CD4-positive, CD25-positive, alpha-beta regulatory T cell (primary cell): ENCODE data around the gene ATAD3B. TPM values are rescaled to one million over a fixed set of nuclear protein-coding genes. Genes with fewer than 3 reads are reported as not detected.
"Not testable (repeated sequence)": the region's sequence is repeated elsewhere in the genome, so short reads cannot be mapped to it uniquely, and the experiment has no call there.

Experiments
- ATAC-seq, 2 donors: fragments of 150-1000 bp; cut with Tn5 transposase; one replicate each; pipeline ENCODE4 v1.10.0; 2021; ENCODE audit warnings: low read depth in 2 of 2, moderate number of reproducible peaks in 2 of 2, moderate library complexity in 1 of 2
- DNase-seq, 3 donors: peaks; one replicate each; pipeline versions ENCODE4 v3.0.0 to v3.0.0-alpha.2; 2012 to 2022; ENCODE audit warnings: mixed read lengths in 1 of 3
- H3K27ac ChIP-seq: one replicate; pipeline ENCODE4 v1.7.0; 2013; ENCODE audit warnings: mild to moderate bottlenecking, low read length; ENCODE audit not compliant: insufficient read depth, poor library complexity, severe bottlenecking
- H3K27me3 ChIP-seq: one replicate; pipeline ENCODE4 v1.7.0; 2013; ENCODE audit warnings: low read length; ENCODE audit not compliant: control insufficient read depth, insufficient read depth
- H3K36me3 ChIP-seq: one replicate; pipeline ENCODE4 v1.7.0; 2013; ENCODE audit warnings: mild to moderate bottlenecking, low read length, moderate library complexity; ENCODE audit not compliant: control insufficient read depth, insufficient read depth
- H3K4me1 ChIP-seq: 2 replicates; pipeline ENCODE4 v1.7.0; 2013; ENCODE audit warnings: mild to moderate bottlenecking, low read length; ENCODE audit not compliant: insufficient read depth, control insufficient read depth, poor library complexity, severe bottlenecking
- H3K4me3 ChIP-seq: one replicate; pipeline ENCODE4 v1.7.0; 2013; ENCODE audit warnings: low read depth, mild to moderate bottlenecking, low read length, moderate library complexity
- H3K9me3 ChIP-seq, 2 experiments: 1 replicate in 1 of 2; 2 replicates in 1 of 2; pipeline ENCODE4 v1.7.0; 2013; ENCODE audit warnings: low read length in 2 of 2, mild to moderate bottlenecking in 1 of 2, moderate library complexity in 1 of 2; ENCODE audit not compliant: control insufficient read depth in 2 of 2
- H3K27ac Mint-ChIP-seq, 3 donors: one replicate each; pipeline ENCODE4 v1.8.0; 2020 to 2022; ENCODE audit warnings: mild to moderate bottlenecking in 3 of 3, mixed read lengths in 3 of 3, moderate library complexity in 2 of 3
- H3K27me3 Mint-ChIP-seq: one replicate; pipeline ENCODE4 v1.8.0; 2022; ENCODE audit warnings: mild to moderate bottlenecking, mixed read lengths
- H3K36me3 Mint-ChIP-seq: one replicate; pipeline ENCODE4 v1.8.0; 2020; ENCODE audit warnings: mixed read lengths
- H3K4me1 Mint-ChIP-seq, 4 donors: one replicate each; pipeline ENCODE4 v1.8.0; 2020 to 2022; ENCODE audit warnings: mixed read lengths in 4 of 4, mild to moderate bottlenecking in 1 of 4
- H3K4me3 Mint-ChIP-seq, 4 donors: one replicate each; pipeline ENCODE4 v1.8.0; 2020 to 2022; ENCODE audit warnings: mild to moderate bottlenecking in 4 of 4, mixed read lengths in 4 of 4, moderate library complexity in 3 of 4
- H3K9me3 Mint-ChIP-seq, 7 donors: one replicate each; pipeline ENCODE4 v1.8.0; 2020 to 2022; ENCODE audit warnings: mixed read lengths in 7 of 7, mild to moderate bottlenecking in 3 of 7, moderate library complexity in 2 of 7
- polyA plus RNA-seq, 4 donors: library from polyadenylated mRNA; unstranded; fragments of 300-500 nt; fragmentation: Illumina TruSeq; gene quantifications; one replicate each; pipeline ENCODE4 v1.2.3, GENCODE V29; 2021
- total RNA-seq: library from RNA; stranded (reverse); gene quantifications from one replicate; pipeline ENCODE4 v1.2.3, GENCODE V29; 2022

Gene ATAD3B
- total and polyA plus RNA-seq, 5 donors from 2014 or later, result 2.3 to 39.4 (median 3.6) TPM

GRCh38 chr1:1470626-1471388 is 758 bp upstream of the ATAD3B start:
- no peak for ATAC-seq
- no peaks in the 10 kb centered on the region for H3K36me3 ChIP-seq

GRCh38 chr1:1472053-1472876 is 700 bp downstream of the ATAD3B start:
- Mint-ChIP-seq H3K4me1 (peaks cover 0 to 37% (median 9%) of the 10 kb centered on the region in 4 donors), H3K4me3 (peak overlapping the region; percentile 79 to 97 (median 86)), H3K27ac (peak overlapping the region in 2 of 3 donors; percentile 59 to 60)
- H3K4me1 ChIP-seq, result peaks cover 15% of the 10 kb centered on the region
- H3K9me3 Mint-ChIP-seq, H3K36me3 ChIP-seq, H3K9me3 ChIP-seq, H3K27me3 Mint-ChIP-seq, H3K36me3 Mint-ChIP-seq, H3K27me3 ChIP-seq: not testable (repeated sequence)
- DNase-seq (peak in 2 of 3 donors; percentile 17 to 23), ATAC-seq (peak in 1 of 2 donors; percentile 20)
- peak overlapping the region; percentile 46 for H3K4me3 ChIP-seq
- H3K27ac ChIP-seq, result peak overlapping the region; percentile 82

More at GRCh38 chr1:1470626-1471388, 758 bp upstream of the ATAD3B start:
- Histone ChIP-seq H3K4me1 (peaks cover 15% of the 10 kb centered on the region), H3K4me3 (peak overlapping the region; percentile 97), H3K27ac (peak overlapping the region; percentile 82), H3K9me3 (no peaks in the 10 kb centered on the region), H3K27me3 (no peaks in the 10 kb centered on the region)
- H3K4me3 Mint-ChIP-seq, result peak overlapping the region; percentile 83 to 89 (median 86)
- peak overlapping the region; percentile 90 to 94 (median 90) for H3K27ac Mint-ChIP-seq
- H3K4me1 Mint-ChIP-seq, result peaks cover 0 to 34% (median 9%) of the 10 kb centered on the region in 4 donors
- no peaks in the 10 kb centered on the region for H3K27me3 Mint-ChIP-seq
- DNase-seq, result no peak
- no peaks in the 10 kb centered on the region for H3K9me3 Mint-ChIP-seq
- no peaks in the 10 kb centered on the region for H3K36me3 Mint-ChIP-seq

- H3K27me3 ChIP-seq, H3K27ac ChIP-seq, H3K4me1 ChIP-seq, H3K9me3 Mint-ChIP-seq, H3K36me3 Mint-ChIP-seq, H3K9me3 ChIP-seq, DNase-seq, H3K27ac Mint-ChIP-seq, ATAC-seq, H3K4me3 ChIP-seq, H3K27me3 Mint-ChIP-seq, H3K4me3 Mint-ChIP-seq: not testable (repeated sequence)
- peaks cover 14% of the 10 kb centered on the region for H3K36me3 ChIP-seq
- H3K4me1 Mint-ChIP-seq, result peaks cover 0 to 26% (median 4%) of the 10 kb centered on the region in 4 donors
Measured at GRCh38 chr1:1476011-1476410, 4.4 kb downstream of the ATAD3B start.

GRCh38 chr1:1477206-1477605 is 5.6 kb downstream of the ATAD3B start:
- ATAC-seq (no peak), DNase-seq (no peak)
- H3K9me3 Mint-ChIP-seq, result no peaks in the 10 kb centered on the region
- no peak overlapping the region for H3K27ac Mint-ChIP-seq
- H3K4me1 Mint-ChIP-seq, result peaks cover 0 to 24% (median 4%) of the 10 kb centered on the region in 4 donors
- Histone ChIP-seq H3K27me3 (no peaks in the 10 kb centered on the region), H3K36me3 (peaks cover 14% of the 10 kb centered on the region), H3K4me3 (no peak overlapping the region), H3K27ac (no peak overlapping the region), H3K4me1 (peaks cover 7% of the 10 kb centered on the region), H3K9me3 (no peaks in the 10 kb centered on the region)
- H3K36me3 Mint-ChIP-seq, result peaks cover 6% of the 10 kb centered on the region
- no peak overlapping the region for H3K4me3 Mint-ChIP-seq
- H3K27me3 Mint-ChIP-seq, result no peaks in the 10 kb centered on the region

- Histone ChIP-seq H3K4me3 (no peak overlapping the region), H3K27me3 (no peaks in the 10 kb centered on the region), H3K27ac (no peak overlapping the region), H3K4me1 (no peaks in the 10 kb centered on the region), H3K9me3 (no peaks in the 10 kb centered on the region), H3K36me3 (peaks cover 28% of the 10 kb centered on the region)
- Mint-ChIP-seq H3K4me1 (peaks cover 0 to 6% (median 1%) of the 10 kb centered on the region in 4 donors), H3K4me3 (peak overlapping the region in 1 of 4 donors; percentile 79), H3K27me3 (no peaks in the 10 kb centered on the region), H3K9me3 (no peaks in the 10 kb centered on the region), H3K36me3 (peaks cover 6% of the 10 kb centered on the region), H3K27ac (peak overlapping the region in 1 of 3 donors; percentile 48)
- ATAC-seq (no peak), DNase-seq (no peak)
Measured at GRCh38 chr1:1479547-1480487, 8.3 kb downstream of the ATAD3B start.

GRCh38 chr1:1480488-1480867 is 8.9 kb downstream of the ATAD3B start:
- H3K27ac ChIP-seq, H3K4me3 Mint-ChIP-seq, DNase-seq, ATAC-seq, H3K4me1 Mint-ChIP-seq, H3K27me3 ChIP-seq, H3K4me1 ChIP-seq, H3K4me3 ChIP-seq, H3K9me3 ChIP-seq, H3K36me3 Mint-ChIP-seq, H3K9me3 Mint-ChIP-seq, H3K27me3 Mint-ChIP-seq, H3K27ac Mint-ChIP-seq: not testable (repeated sequence)
- H3K36me3 ChIP-seq, result peaks cover 28% of the 10 kb centered on the region

- H3K36me3 Mint-ChIP-seq, H3K27me3 ChIP-seq, H3K27ac ChIP-seq, H3K9me3 ChIP-seq, DNase-seq, H3K4me3 Mint-ChIP-seq, H3K9me3 Mint-ChIP-seq, H3K27ac Mint-ChIP-seq, ATAC-seq, H3K4me1 Mint-ChIP-seq, H3K4me1 ChIP-seq, H3K27me3 Mint-ChIP-seq, H3K4me3 ChIP-seq: not testable (repeated sequence)
- peaks cover 27% of the 10 kb centered on the region for H3K36me3 ChIP-seq
Measured at GRCh38 chr1:1481811-1482210, 10.2 kb downstream of the ATAD3B start.
